A549 (cell line): ENCODE results near the gene ORC1. TPM values are rescaled to one million over a fixed set of nuclear protein-coding genes. Genes with fewer than 3 reads are reported as not detected.

Experiments
- ATAC-seq, 2 experiments: fragments of 200-7000 bp in 1 of 2; fragments of >200 bp in 1 of 2; cut with Nextera tagmentation in 1 of 2; cut with Tn5 transposase in 1 of 2; 3 replicates each; pipeline versions ENCODE4 v1.8.0 to v1.9.1; 2018 to 2020; ENCODE audit warnings: mild to moderate bottlenecking in 1 of 2, moderate library complexity in 1 of 2
- CTCF ChIA-PET: fragments of 300-600 bp; sonication (Branson Sonifier 250); formaldehyde crosslinking; extraction: SDS; loops from one replicate; lab custom pipeline; 2021; ENCODE audit warnings: antibody characterized with exemption, inconsistent platforms; lab: Yijun Ruan, JAX
- POLR2A ChIA-PET: fragments of 350-600 bp; formaldehyde crosslinking; extraction: SDS; loops from one replicate; lab custom pipeline; 2021; ENCODE audit warnings: antibody characterized with exemption, inconsistent platforms; lab: Yijun Ruan, JAX
- DNase-seq, 2 experiments: peaks; one replicate each; pipeline versions ENCODE4 v3.0.0 to v3.0.0-alpha.2; 2011 to 2016; ENCODE audit warnings: low read depth in 1 of 2, low spot score in 1 of 2
- FAIRE-seq: peaks from 2 replicates; lab custom pipeline; 2011; peaks lifted over from hg19 to GRCh38; lab: Jason Lieb, UNC
- H3K27ac ChIP-seq, 2 experiments: fragments of >200 bp; sonication (Bioruptor Twin); formaldehyde crosslinking; 3 replicates each; pipeline ENCODE4 v1.5.1; 2016 to 2017
- H3K4me1 ChIP-seq: fragments of >200 bp; sonication (Bioruptor Twin); formaldehyde crosslinking; 3 replicates; pipeline ENCODE4 v1.6.1; 2016
- H3K4me2 ChIP-seq: fragments of >200 bp; sonication (Bioruptor Twin); formaldehyde crosslinking; 3 replicates; pipeline ENCODE4 v1.6.1; 2016
- H3K4me3 ChIP-seq: fragments of >200 bp; sonication (Bioruptor Twin); formaldehyde crosslinking; 3 replicates; pipeline ENCODE4 v1.5.1; 2016
- H3K9me3 ChIP-seq: fragments of >200 bp; sonication (Bioruptor Twin); formaldehyde crosslinking; 3 replicates; pipeline ENCODE4 v1.6.1; 2016
- BHLHE40 ChIP-seq: IDR thresholded peaks from 2 replicates; pipeline ENCODE4 v1.6.1; 2012; ENCODE audit warnings: low read depth, low read length, inconsistent platforms
- CBX2 ChIP-seq: fragments of 200-600 bp; sonication (generic); IDR thresholded peaks from 2 replicates; pipeline ENCODE4 v1.6.1; 2016; ENCODE audit warnings: low read depth, mild to moderate bottlenecking, borderline replicate concordance
- CBX8 ChIP-seq: fragments of 200-600 bp; sonication (generic); IDR thresholded peaks from 2 replicates; pipeline ENCODE4 v1.6.1; 2016
- CHD4 ChIP-seq: fragments of 200-600 bp; sonication (generic); IDR thresholded peaks from 2 replicates; pipeline ENCODE4 v1.6.1; 2016; ENCODE audit warnings: antibody characterized with exemption, mild to moderate bottlenecking, borderline replicate concordance
- E2F6 ChIP-seq: IDR thresholded peaks from 2 replicates; pipeline ENCODE4 v1.6.1; 2012; ENCODE audit warnings: low read depth, borderline replicate concordance
- EHF ChIP-seq: fragments of 250-450 bp; sonication (Bioruptor Pico); IDR thresholded peaks from 2 replicates; pipeline ENCODE4 v1.5.0; 2020; ENCODE audit warnings: mild to moderate bottlenecking
- EP300 ChIP-seq, 2 experiments: fragments of >200 bp; sonication (Bioruptor Twin); formaldehyde crosslinking; IDR thresholded peaks; 2 replicates in 1 of 2; 3 replicates in 1 of 2; pipeline ENCODE4 v1.6.1; 2016 to 2017
- FOSB ChIP-seq: fragments of 250-450 bp; sonication (Bioruptor Pico); IDR thresholded peaks from 2 replicates; pipeline ENCODE4 v1.5.0; 2020; ENCODE audit warnings: mild to moderate bottlenecking, moderate library complexity
- HES2 ChIP-seq: fragments of >200 bp; sonication (Bioruptor Twin); formaldehyde crosslinking; IDR thresholded peaks from 2 replicates; pipeline ENCODE4 v1.6.1; 2016
- HOXA7 ChIP-seq: fragments of 250-450 bp; sonication (Bioruptor Pico); IDR thresholded peaks from 2 replicates; pipeline ENCODE4 v1.5.0; 2020; ENCODE audit warnings: mild to moderate bottlenecking, moderate library complexity
- HOXB13 ChIP-seq: fragments of 250-450 bp; sonication (Bioruptor Pico); IDR thresholded peaks from 2 replicates; pipeline ENCODE4 v1.5.0; 2020; ENCODE audit warnings: low read depth, mild to moderate bottlenecking, moderate library complexity
- HOXB5 ChIP-seq: fragments of 250-450 bp; sonication (Bioruptor Pico); IDR thresholded peaks from 2 replicates; pipeline ENCODE4 v1.5.0; 2020; ENCODE audit warnings: mild to moderate bottlenecking, moderate library complexity
- JUNB ChIP-seq: fragments of >200 bp; sonication (Bioruptor Twin); formaldehyde crosslinking; IDR thresholded peaks from 2 replicates; pipeline ENCODE4 v1.6.1; 2016
- KDM1A ChIP-seq: fragments of 200-600 bp; sonication (generic); IDR thresholded peaks from 2 replicates; pipeline ENCODE4 v1.6.1; 2016; ENCODE audit warnings: low read depth, mild to moderate bottlenecking
- MAZ ChIP-seq: fragments of 150-350 bp; IDR thresholded peaks from 2 replicates; pipeline ENCODE4 v1.6.1; 2014; ENCODE audit warnings: antibody characterized with exemption, low read depth, low read length, borderline replicate concordance
- PBX3 ChIP-seq: IDR thresholded peaks from 2 replicates; pipeline ENCODE4 v1.6.1; 2012
- RNF2 ChIP-seq: fragments of 200-600 bp; sonication (generic); IDR thresholded peaks from 2 replicates; pipeline ENCODE4 v1.6.1; 2016; ENCODE audit warnings: low read depth, mild to moderate bottlenecking, antibody characterized with exemption, moderate library complexity, borderline replicate concordance
- SMC3 ChIP-seq: fragments of >200 bp; sonication (Bioruptor Twin); formaldehyde crosslinking; IDR thresholded peaks from 3 replicates; pipeline ENCODE4 v1.6.1; 2018; ENCODE audit warnings: inconsistent platforms
- TP53 ChIP-seq: fragments of 250-450 bp; sonication (Bioruptor Pico); IDR thresholded peaks from 2 replicates; pipeline ENCODE4 v1.5.0; 2021; ENCODE audit warnings: mild to moderate bottlenecking, moderate library complexity
- ZC3H11A ChIP-seq: fragments of 450-650 bp; IDR thresholded peaks from 2 replicates; pipeline ENCODE4 v1.6.1; 2014; ENCODE audit warnings: antibody characterized with exemption, mild to moderate bottlenecking
- WGBS: methylation state at CpG from one replicate; pipeline ENCODE4 v1.1.6; 2017; ENCODE audit errors: missing lambda C conversion rate; 5-methylcytosine and 5-hydroxymethylcytosine counted together
- polyA plus RNA-seq, 4 experiments: library from polyadenylated mRNA; depleted of rRNA in 3 of 4; stranded (reverse); fragments of >200 nt; fragmentation: RNase III in 1 of 4; extraction: RNeasy Plus Mini Kit Qiagen cat#74134 plus additional on column Dnase treatment in 1 of 4; gene quantifications; 2 replicates in 3 of 4; 3 replicates in 1 of 4; pipeline ENCODE4 v1.2.3, GENCODE V29; 2011 to 2017

ORC1 gene
- polyA plus RNA-seq, 2 of the 4 experiments (the other 2 are of a cell fraction), result 18.9 to 19.1 TPM

- CTCF ChIA-PET, result interaction anchor here (0.7 kb wide), 1 partner anchor 688 kb away, joined by 4 read pairs; no protein-coding TSS in a partner anchor
- Histone ChIP-seq H3K9me3 (no peaks in the 10 kb centered on the region), H3K4me2 (no peak overlapping the region), H3K4me1 (no peaks in the 10 kb centered on the region), H3K4me3 (no peak overlapping the region), H3K27ac (no peak overlapping the region)
- WGBS, result 87% methylated on average over 9 of the region's 9 CpGs
- TF ChIP-seq SMC3 (no peak), RNF2 (no peak), HOXB5 (CRISPR knock-in tag) (no peak), CBX2 (no peak), HES2 (no peak)
- DNase-seq (no peak), FAIRE-seq (no peak), ATAC-seq (no peak)
- POLR2A ChIA-PET, result no interaction called here
These were observed 19.5 kb upstream of the ORC1 start for GRCh38 chr1:52423771-52424170.

GRCh38 chr1:52423055-52423454 lies 18.8 kb upstream of the ORC1 start:
- ATAC-seq (no peak), DNase-seq (no peak), FAIRE-seq (no peak)
- TF ChIP-seq ZC3H11A (no peak), CHD4 (no peak)
- H3K4me1 ChIP-seq, result no peaks in the 10 kb centered on the region
- H3K27ac ChIP-seq, result no peak overlapping the region
- H3K4me2 ChIP-seq, result no peak overlapping the region
- ChIA-PET CTCF (no interaction called here), POLR2A (no interaction called here)
- H3K9me3 ChIP-seq, result no peaks in the 10 kb centered on the region
- no peak overlapping the region for H3K4me3 ChIP-seq
- 98% methylated on average over 2 of the region's 2 CpGs for WGBS

GRCh38 chr1:52420713-52421112 lies 16.5 kb upstream of the ORC1 start:
- TF ChIP-seq FOSB (CRISPR knock-in tag) (no peak), CHD4 (no peak), JUNB (no peak), E2F6 (no peak), BHLHE40 (no peak), EP300 (IDR thresholded peaks at IDR 0.05) (no peak), HOXA7 (CRISPR knock-in tag) (no peak), EHF (no peak), HOXB13 (no peak), CBX8 (no peak), PBX3 (no peak), RNF2 (no peak)
- DNase-seq (no peak), FAIRE-seq (no peak), ATAC-seq (no peak)
- no peak overlapping the region for H3K4me2 ChIP-seq
- POLR2A ChIA-PET, result no interaction called here
- no peak overlapping the region for H3K4me3 ChIP-seq
- H3K9me3 ChIP-seq, result no peaks in the 10 kb centered on the region
- H3K27ac ChIP-seq, result no peak overlapping the region
- H3K4me1 ChIP-seq, result no peaks in the 10 kb centered on the region
- 92% methylated on average over 1 of the region's 1 CpG for WGBS
- CTCF ChIA-PET, result no interaction called here

- FAIRE-seq (no peak), ATAC-seq (no peak), DNase-seq (no peak)
- ChIA-PET POLR2A (no interaction called here), CTCF (interaction anchor here (0.5 to 0.9 kb wide), 2 partner anchors 9 to 358 kb away, joined by 3 to 4 read pairs; no protein-coding TSS in a partner anchor)
- Histone ChIP-seq H3K9me3 (no peaks in the 10 kb centered on the region), H3K4me2 (no peak overlapping the region), H3K27ac (no peak overlapping the region), H3K4me1 (no peaks in the 10 kb centered on the region), H3K4me3 (no peak overlapping the region)
- no peak for TF ChIP-seq TP53 (CRISPR knock-in tag)
- no peak for TF ChIP-seq MAZ
- TF ChIP-seq KDM1A, result no peak
- 93% methylated on average over 2 of the region's 2 CpGs for WGBS
These were observed 12.6 kb upstream of the ORC1 start for GRCh38 chr1:52416811-52417210.
